ENCODE measurements around the gene USP34. TPM values are rescaled to one million over a fixed set of nuclear protein-coding genes. Genes with fewer than 3 reads are reported as not detected.

The USP34 gene
- total and polyA plus RNA-seq, 9 donors = 57.4 to 132 (median 116) TPM

DNA sequence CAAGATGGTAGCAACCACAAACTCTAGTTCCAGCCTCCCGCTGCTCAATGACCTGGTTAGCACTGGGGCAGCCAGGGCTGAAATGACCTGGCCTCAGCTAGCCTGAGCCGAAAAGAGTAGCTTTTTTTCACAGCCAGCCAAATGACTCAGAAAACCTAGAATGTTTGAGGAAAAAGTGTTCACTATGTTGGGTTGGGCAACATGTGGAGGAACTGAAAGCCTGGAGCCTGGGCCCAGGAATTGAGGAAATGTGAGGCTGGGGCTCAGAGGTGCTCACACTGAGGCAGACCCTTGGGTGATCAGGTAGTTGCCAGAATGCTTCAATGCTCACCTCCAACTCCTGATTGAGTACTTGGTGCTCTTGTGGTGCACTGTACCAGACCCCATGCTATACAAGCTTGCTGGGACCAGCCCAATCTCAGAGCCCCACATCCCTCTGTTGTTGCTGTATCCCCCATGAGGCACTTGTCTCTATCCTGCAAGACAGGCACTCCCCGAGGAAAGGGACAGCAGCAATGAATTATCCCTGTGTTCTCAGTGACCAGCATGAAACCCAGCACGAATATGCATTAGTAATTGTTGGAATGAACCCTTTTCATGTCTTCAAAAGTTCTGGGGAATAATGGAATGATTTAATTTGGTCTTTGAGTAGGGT, 116.2 kb downstream of the USP34 start:
- WGBS, 3 donors = 96 to 97% (median 97%) methylated on average over 4 of the region's 4 CpGs
- DNase-seq = no peak

DNA sequence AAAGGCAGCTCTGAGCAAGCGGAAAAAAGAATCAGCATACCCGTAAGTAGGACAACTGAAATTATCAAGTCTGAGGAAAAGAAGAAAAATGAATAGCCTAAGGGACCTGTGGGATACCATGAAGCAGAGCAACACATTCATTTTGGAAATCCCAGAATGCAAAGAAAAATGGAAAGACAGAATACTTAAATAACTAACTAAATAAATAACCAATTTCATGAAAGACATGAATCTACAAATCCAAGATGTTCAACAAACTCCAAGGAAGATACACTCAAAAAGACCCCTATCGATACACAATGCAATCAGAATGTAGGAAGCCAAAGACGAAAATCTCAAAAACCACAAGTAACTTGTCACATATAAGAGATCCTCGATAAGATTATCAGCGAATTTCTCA, 117.0 kb downstream of the USP34 start:
- DNase-seq = no peak
- Histone ChIP-seq H3K9me3 (no peaks in the 10 kb centered on the region), H3K27ac (no peak overlapping the region), H3K36me3 (no peaks in the 10 kb centered on the region), H3K4me1 (ENCODE audit: insufficient read depth) (peaks cover 7% of the 10 kb centered on the region), H3K27me3 (no peaks in the 10 kb centered on the region), H3K4me3 (no peak overlapping the region)
- 98 to 99% (median 98%) methylated on average over 6 of the region's 6 CpGs for WGBS, 3 donors
- TF ChIP-seq, protein P1, sequence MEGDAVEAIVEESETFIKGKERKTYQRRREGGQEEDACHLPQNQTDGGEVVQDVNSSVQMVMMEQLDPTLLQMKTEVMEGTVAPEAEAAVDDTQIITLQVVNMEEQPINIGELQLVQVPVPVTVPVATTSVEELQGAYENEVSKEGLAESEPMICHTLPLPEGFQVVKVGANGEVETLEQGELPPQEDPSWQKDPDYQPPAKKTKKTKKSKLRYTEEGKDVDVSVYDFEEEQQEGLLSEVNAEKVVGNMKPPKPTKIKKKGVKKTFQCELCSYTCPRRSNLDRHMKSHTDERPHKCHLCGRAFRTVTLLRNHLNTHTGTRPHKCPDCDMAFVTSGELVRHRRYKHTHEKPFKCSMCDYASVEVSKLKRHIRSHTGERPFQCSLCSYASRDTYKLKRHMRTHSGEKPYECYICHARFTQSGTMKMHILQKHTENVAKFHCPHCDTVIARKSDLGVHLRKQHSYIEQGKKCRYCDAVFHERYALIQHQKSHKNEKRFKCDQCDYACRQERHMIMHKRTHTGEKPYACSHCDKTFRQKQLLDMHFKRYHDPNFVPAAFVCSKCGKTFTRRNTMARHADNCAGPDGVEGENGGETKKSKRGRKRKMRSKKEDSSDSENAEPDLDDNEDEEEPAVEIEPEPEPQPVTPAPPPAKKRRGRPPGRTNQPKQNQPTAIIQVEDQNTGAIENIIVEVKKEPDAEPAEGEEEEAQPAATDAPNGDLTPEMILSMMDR (IDR thresholded peaks at IDR 0.05) = no peak
- no peak for TF ChIP-seq EP300 (IDR thresholded peaks at IDR 0.05)
- no peak for TF ChIP-seq POLR2A (IDR thresholded peaks at IDR 0.05)
- intact Hi-C loops (cut with DNase I) = no loop called here

More for the DNA sequence above, 116.2 kb downstream of the USP34 start:
- Histone ChIP-seq H3K36me3 (no peaks in the 10 kb centered on the region), H3K9me3 (no peaks in the 10 kb centered on the region), H3K4me3 (no peak overlapping the region), H3K27ac (no peak overlapping the region), H3K4me1 (ENCODE audit: insufficient read depth) (peaks cover 7% of the 10 kb centered on the region), H3K27me3 (no peaks in the 10 kb centered on the region)
- TF ChIP-seq, protein P1 (IDR thresholded peaks at IDR 0.05) = no peak
- TF ChIP-seq POLR2A (IDR thresholded peaks at IDR 0.05) (no peak), EP300 (IDR thresholded peaks at IDR 0.05) (no peak)
- intact Hi-C loops (cut with DNase I) = no loop called here

DNA sequence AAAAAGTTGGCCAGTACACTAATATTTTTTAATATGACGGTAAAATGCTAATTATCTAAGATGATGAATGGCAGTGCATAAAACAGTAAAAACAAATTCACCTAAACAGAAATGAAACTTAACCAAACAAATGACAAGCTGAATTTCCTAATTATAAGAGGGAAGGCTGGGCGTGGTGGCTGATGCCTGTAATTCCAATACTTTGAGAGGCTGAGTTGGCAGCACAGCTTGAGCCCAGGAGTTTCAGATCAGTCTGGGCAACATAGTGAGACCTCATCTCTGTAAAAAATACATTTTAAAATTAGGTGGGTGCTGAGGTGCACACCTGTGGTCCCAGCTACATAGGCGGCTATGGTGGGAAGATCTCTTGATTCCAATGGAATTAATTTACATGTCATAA, 120.1 kb downstream of the USP34 start:
- DNase-seq = no peak
- whole genome bisulfite sequencing, 3 donors = 65 to 92% (median 79%) methylated on average over 3 of the region's 3 CpGs
- no peaks in the 10 kb centered on the region for H3K9me3 ChIP-seq
- H3K4me1 ChIP-seq (ENCODE audit: insufficient read depth) = no peaks in the 10 kb centered on the region
- TF ChIP-seq, protein P1 (IDR thresholded peaks at IDR 0.05) = no peak
- no peak for TF ChIP-seq EP300 (IDR thresholded peaks at IDR 0.05)
- no peak for TF ChIP-seq POLR2A (IDR thresholded peaks at IDR 0.05)
- no peak overlapping the region for H3K4me3 ChIP-seq
- intact Hi-C loops (cut with DNase I) = no loop called here
- H3K27ac ChIP-seq = no peak overlapping the region
- no peaks in the 10 kb centered on the region for H3K27me3 ChIP-seq
- H3K36me3 ChIP-seq = no peaks in the 10 kb centered on the region

DNA sequence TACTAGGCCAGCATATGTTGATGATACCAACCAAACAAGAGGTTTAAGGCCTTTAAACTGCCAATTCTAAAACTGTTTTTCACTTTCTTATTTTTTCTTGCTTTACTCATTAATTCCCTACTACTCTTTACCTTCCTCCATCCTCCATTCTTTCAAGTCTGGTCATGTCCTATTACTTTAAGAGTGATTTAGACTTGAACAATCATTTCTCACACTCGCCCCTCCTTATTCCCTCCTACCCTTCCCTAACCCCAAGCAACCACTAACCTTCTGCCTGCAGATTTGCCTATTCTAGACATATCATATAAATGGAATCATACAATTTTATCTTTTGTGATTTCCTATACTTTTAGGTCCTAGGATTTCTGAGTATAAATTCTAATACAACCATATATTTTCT, 127.7 kb downstream of the USP34 start:
- WGBS, 3 donors = 94 to 96% (median 96%) methylated on average over 1 of the region's 1 CpG
- H3K4me1 ChIP-seq (ENCODE audit: insufficient read depth) = no peaks in the 10 kb centered on the region
- H3K36me3 ChIP-seq = no peaks in the 10 kb centered on the region
- no peaks in the 10 kb centered on the region for H3K27me3 ChIP-seq
- no peak overlapping the region for H3K4me3 ChIP-seq
- no peaks in the 10 kb centered on the region for H3K9me3 ChIP-seq
- TF ChIP-seq POLR2A (IDR thresholded peaks at IDR 0.05) (no peak), EP300 (IDR thresholded peaks at IDR 0.05) (no peak)
- TF ChIP-seq, protein P1 (IDR thresholded peaks at IDR 0.05) = no peak
- no peak overlapping the region for H3K27ac ChIP-seq
- DNase-seq = no peak
- intact Hi-C loops (cut with DNase I) = no loop called here

Measured in ovary (tissue), 9 donors.